PC-9 (cell line): Measurements from ENCODE around the gene SEC14L1. TPM values are rescaled to one million over a fixed set of nuclear protein-coding genes. Genes with fewer than 3 reads are reported as not detected.
"Not testable (repeated sequence)": the region's sequence is repeated elsewhere in the genome, so short reads cannot be mapped to it uniquely, and the experiment has no call there.

ENCODE experiments used
- BruUV-seq: library from RNA; stranded (reverse); fragments of 400-500 nt; replicated peaks from 2 replicates; lab custom pipeline; 2021; lab: Mats Ljungman, UMichigan
- CTCF ChIA-PET: fragments of 300-600 bp; sonication (Branson Sonifier 250); formaldehyde crosslinking; loops from one replicate; lab custom pipeline; 2022; ENCODE audit warnings: antibody characterized with exemption; lab: Charles Lee
- POLR2A ChIA-PET: fragments of 300-600 bp; sonication (Branson Sonifier 250); formaldehyde crosslinking; loops from one replicate; lab custom pipeline; 2022; ENCODE audit warnings: antibody characterized with exemption; ENCODE audit not compliant: unreplicated experiment; lab: Charles Lee
- DNase-seq, 2 experiments: peaks; one replicate each; pipeline versions ENCODE4 v3.0.0 to v3.0.0-alpha.2; 2015 to 2022; ENCODE audit warnings: mixed read lengths in 1 of 2
- H2AFZ ChIP-seq: fragments of 200-600 bp; sonication (generic); 2 replicates; pipeline ENCODE4 v1.8.1; 2017; ENCODE audit warnings: antibody characterized with exemption
- H3F3A ChIP-seq: fragments of 200-600 bp; sonication (generic); 2 replicates; pipeline ENCODE4 v1.8.1; 2017; ENCODE audit warnings: antibody characterized with exemption, mild to moderate bottlenecking, low read depth; ENCODE audit not compliant: insufficient read depth
- H3K27ac ChIP-seq: fragments of 200-600 bp; sonication (generic); 2 replicates; pipeline ENCODE4 v1.6.1; 2016; ENCODE audit warnings: mixed run types
- H3K27me3 ChIP-seq: fragments of 200-600 bp; sonication (generic); 2 replicates; pipeline ENCODE4 v1.6.1; 2016; ENCODE audit warnings: low read depth, mixed run types; ENCODE audit not compliant: insufficient read depth
- H3K36me3 ChIP-seq: fragments of 200-600 bp; sonication (generic); 2 replicates; pipeline ENCODE4 v1.6.1; 2016; ENCODE audit warnings: low read depth, mixed run types
- H3K4me1 ChIP-seq: fragments of 200-600 bp; sonication (generic); replicated peaks from 2 replicates; pipeline ENCODE4 v1.6.1; 2016; ENCODE audit warnings: mixed run types; ENCODE audit not compliant: insufficient read depth
- H3K4me2 ChIP-seq: fragments of 200-600 bp; sonication (generic); 2 replicates; pipeline ENCODE4 v1.6.1; 2017; ENCODE audit warnings: mixed run types
- H3K4me3 ChIP-seq: fragments of 200-600 bp; sonication (generic); 2 replicates; pipeline ENCODE4 v1.6.1; 2016; ENCODE audit warnings: mixed run types
- H3K79me2 ChIP-seq: fragments of 200-600 bp; sonication (generic); 2 replicates; pipeline ENCODE4 v1.6.1; 2017; ENCODE audit warnings: low read depth, mixed run types
- H3K9me2 ChIP-seq: fragments of 200-600 bp; sonication (generic); 2 replicates; pipeline ENCODE4 v1.8.1; 2017; ENCODE audit warnings: mild to moderate bottlenecking; ENCODE audit not compliant: insufficient read depth
- H3K9me3 ChIP-seq: fragments of 200-600 bp; sonication (generic); 2 replicates; pipeline ENCODE4 v1.8.1; 2016; ENCODE audit warnings: low read depth; ENCODE audit not compliant: insufficient read depth
- H4K20me1 ChIP-seq: fragments of 200-600 bp; sonication (generic); 2 replicates; pipeline ENCODE4 v1.8.1; 2017; ENCODE audit not compliant: insufficient read depth
- EZH2 ChIP-seq: fragments of 200-600 bp; sonication (generic); IDR thresholded peaks from 2 replicates; pipeline ENCODE4 v1.8.0; 2017; ENCODE audit warnings: antibody characterized with exemption, low read depth
- intact Hi-C: fragments of 100-400 bp; cut with micrococcal nuclease; formaldehyde crosslinking; loops from one replicate; pipeline ENCODE4 v1.10.0; 2022; ENCODE audit not compliant: unreplicated experiment
- total RNA-seq: library from RNA; stranded (reverse); gene quantifications from 2 replicates; pipeline ENCODE4 v1.2.3, GENCODE V29; 2021
- TF ChIP-seq, protein P1 (sequence below): fragments of 200-600 bp; sonication (generic); conservative IDR thresholded peaks from 2 replicates; pipeline ENCODE4 v1.6.1; 2017; ENCODE audit warnings: mixed run types, antibody characterized with exemption, mild to moderate bottlenecking, moderate library complexity

Gene SEC14L1
- total RNA-seq, 1 experiment from 2014 or later, result 83.1 TPM

DNA sequence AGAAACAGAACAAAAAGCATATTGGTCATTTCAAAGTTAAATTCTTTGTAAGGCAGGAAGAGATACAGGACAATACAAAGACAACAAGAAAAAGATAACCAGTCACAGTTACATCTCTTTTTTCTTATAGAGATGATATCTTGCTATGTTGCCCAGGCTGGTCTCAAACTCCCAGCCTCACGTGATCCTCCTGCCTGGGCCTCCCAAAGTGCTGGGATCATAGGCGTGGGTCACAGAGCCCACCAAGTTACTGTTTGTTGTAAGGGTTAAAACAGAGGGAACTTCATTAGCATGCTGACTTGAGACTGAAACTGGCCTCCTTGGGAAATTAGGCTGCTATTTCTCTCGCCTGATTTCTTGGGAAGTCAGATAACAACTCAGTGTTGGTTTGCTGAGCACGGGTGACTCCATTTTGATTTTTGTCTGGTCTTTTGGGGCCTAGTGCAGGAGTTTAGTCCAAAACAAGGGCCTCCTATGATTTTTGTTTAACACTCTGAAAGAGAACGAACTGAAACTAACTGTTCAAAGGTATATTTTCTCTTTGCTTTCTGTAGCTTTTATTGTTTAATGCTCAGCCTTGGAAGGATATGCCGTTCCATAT is 31.5 kb upstream of the SEC14L1 start:
- TF ChIP-seq EZH2, result no peak
- TF ChIP-seq, protein P1, sequence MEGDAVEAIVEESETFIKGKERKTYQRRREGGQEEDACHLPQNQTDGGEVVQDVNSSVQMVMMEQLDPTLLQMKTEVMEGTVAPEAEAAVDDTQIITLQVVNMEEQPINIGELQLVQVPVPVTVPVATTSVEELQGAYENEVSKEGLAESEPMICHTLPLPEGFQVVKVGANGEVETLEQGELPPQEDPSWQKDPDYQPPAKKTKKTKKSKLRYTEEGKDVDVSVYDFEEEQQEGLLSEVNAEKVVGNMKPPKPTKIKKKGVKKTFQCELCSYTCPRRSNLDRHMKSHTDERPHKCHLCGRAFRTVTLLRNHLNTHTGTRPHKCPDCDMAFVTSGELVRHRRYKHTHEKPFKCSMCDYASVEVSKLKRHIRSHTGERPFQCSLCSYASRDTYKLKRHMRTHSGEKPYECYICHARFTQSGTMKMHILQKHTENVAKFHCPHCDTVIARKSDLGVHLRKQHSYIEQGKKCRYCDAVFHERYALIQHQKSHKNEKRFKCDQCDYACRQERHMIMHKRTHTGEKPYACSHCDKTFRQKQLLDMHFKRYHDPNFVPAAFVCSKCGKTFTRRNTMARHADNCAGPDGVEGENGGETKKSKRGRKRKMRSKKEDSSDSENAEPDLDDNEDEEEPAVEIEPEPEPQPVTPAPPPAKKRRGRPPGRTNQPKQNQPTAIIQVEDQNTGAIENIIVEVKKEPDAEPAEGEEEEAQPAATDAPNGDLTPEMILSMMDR, result no peak
- CTCF ChIA-PET, result interaction anchor here (0.7 kb wide), 1 partner anchor 22 kb away, joined by 3 read pairs; no protein-coding TSS in a partner anchor
- POLR2A ChIA-PET, result no interaction called here
- no peak for DNase-seq
- H2AFZ ChIP-seq, result no peak overlapping the region
- H3K9me3 ChIP-seq, result no peaks in the 10 kb centered on the region
- no peak overlapping the region for H3K27ac ChIP-seq
- H3F3A ChIP-seq, result no peaks in the 10 kb centered on the region
- no TSS peak for BruUV-seq
- H3K4me1 ChIP-seq, result no peaks in the 10 kb centered on the region
- H3K4me3 ChIP-seq, result no peak overlapping the region
- H4K20me1 ChIP-seq, result no peaks in the 10 kb centered on the region
- no peaks in the 10 kb centered on the region for H3K79me2 ChIP-seq
- H3K9me2 ChIP-seq, result no peaks in the 10 kb centered on the region
- H3K27me3 ChIP-seq, result no peaks in the 10 kb centered on the region
- no peaks in the 10 kb centered on the region for H3K36me3 ChIP-seq
- H3K4me2 ChIP-seq, result no peak overlapping the region
- intact Hi-C loops, result no loop called here

DNA sequence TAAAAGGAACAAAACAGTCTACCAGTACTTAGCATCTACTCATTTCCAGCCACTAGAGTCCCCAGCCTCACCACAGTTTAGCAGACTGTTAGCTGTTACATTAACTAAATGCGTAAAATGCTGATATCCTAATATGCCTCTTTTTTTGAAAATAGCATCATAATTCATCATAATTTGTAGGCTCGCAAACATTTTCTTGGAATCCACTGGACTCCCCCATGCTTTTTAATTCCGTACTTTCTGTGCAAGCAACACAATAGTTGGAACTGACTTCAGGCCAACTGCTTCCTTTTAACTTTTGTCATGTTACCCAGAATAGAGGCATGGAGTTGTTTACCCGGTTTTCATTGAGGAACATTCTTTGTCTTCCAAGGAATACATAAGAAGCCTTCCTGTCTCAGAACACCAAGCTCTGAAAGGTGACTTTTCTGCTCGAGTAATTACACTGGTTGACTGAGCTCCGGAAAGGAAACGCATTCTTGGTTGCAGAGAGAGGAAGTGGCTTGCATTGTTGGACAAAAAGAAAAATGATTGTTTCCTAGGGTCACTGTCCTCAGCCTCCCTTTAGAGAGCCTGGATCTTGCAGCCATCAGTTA is 30.9 kb upstream of the SEC14L1 start:
- Histone ChIP-seq H3K36me3 (no peaks in the 10 kb centered on the region), H4K20me1 (no peaks in the 10 kb centered on the region), H3K4me2 (no peak overlapping the region), H3K27me3 (no peaks in the 10 kb centered on the region), H2AFZ (no peak overlapping the region), H3F3A (no peaks in the 10 kb centered on the region), H3K9me3 (no peaks in the 10 kb centered on the region), H3K9me2 (no peaks in the 10 kb centered on the region), H3K4me3 (no peak overlapping the region), H3K79me2 (no peaks in the 10 kb centered on the region), H3K4me1 (no peaks in the 10 kb centered on the region), H3K27ac (no peak overlapping the region)
- CTCF ChIA-PET, result interaction anchor here (0.7 kb wide), 1 partner anchor 23 kb away, joined by 3 read pairs; no protein-coding TSS in a partner anchor
- BruUV-seq, result no TSS peak
- intact Hi-C loops, result no loop called here
- POLR2A ChIA-PET, result no interaction called here
- DNase-seq, result peak; percentile 27 to 46
- TF ChIP-seq, protein P1, result no peak
- no peak for TF ChIP-seq EZH2

DNA sequence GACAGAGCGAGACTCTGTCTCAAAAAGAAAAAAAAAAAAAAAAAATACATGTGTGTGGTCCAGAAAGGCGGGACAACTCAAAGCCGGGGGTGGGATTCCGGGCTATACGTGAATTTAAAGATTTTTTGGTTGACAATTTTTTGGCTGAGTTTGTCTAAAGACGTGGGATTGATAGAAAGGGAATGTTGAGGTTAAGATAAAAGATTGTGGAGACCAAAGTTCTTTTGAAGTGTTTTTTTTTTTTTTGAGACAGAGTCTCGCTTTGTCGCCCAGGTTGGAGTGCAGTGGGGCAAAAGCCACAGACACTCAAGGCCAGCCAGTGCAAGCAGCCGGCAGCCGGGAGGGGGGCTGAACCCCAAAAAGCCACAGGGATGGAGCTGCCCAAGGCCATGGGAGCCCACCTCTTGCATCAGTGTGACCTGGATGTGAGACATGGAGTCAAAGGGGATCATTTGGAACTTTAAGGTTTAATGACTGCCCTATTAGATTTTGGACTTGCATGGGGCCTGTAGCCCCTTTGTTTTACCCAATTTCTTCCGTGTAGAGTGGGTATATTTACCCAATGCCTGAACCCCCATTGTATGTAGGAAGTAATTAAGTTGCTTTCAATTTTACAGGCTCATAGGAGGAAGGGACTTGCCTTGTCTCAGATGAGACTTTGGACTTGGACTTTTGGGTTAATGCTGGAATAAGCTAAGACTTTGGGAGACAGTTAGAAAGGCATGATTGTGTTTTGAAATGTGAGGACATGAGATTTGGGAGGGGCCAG is 29.4 kb upstream of the SEC14L1 start:
- CTCF ChIA-PET, result not testable (repeated sequence)

More for the DNA sequence above, 29.4 kb upstream of the SEC14L1 start:
- H3F3A ChIP-seq, H2AFZ ChIP-seq, H3K79me2 ChIP-seq, POLR2A ChIA-PET, H3K4me2 ChIP-seq, DNase-seq, intact Hi-C loops, BruUV-seq, H4K20me1 ChIP-seq, H3K4me1 ChIP-seq, H3K27me3 ChIP-seq, H3K36me3 ChIP-seq, H3K9me3 ChIP-seq, H3K4me3 ChIP-seq, H3K27ac ChIP-seq, H3K9me2 ChIP-seq: not testable (repeated sequence)
